ENCODE results near the gene WNT8A.

DNA sequence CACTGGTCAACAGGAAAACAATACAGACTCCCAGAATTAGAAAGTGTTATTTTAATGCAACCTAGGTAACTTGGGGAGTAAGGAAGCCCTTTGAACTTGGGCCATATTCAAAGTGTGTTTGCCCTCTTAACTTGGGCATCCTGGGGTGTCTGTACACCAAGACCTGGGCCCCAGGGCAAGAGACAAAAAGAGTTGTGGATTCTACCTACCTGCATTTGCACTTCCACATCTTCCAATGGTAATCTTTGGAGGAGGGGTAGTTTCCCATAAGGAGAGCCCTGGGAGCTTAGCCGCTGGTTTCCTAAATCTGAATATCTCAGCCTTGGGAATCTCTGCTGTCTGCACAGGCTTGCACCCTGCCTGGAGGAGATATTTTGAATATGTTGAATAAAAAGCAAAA, 8.5 kb downstream of the WNT8A start:
- no peak for TF ChIP-seq CTCF (IDR thresholded peaks at IDR 0.05)
- no peak for TF ChIP-seq REST (IDR thresholded peaks at IDR 0.05; ENCODE audit: insufficient read depth in 1 of 2, low read depth in 2 of 2, low read length in 1 of 2)
- TF ChIP-seq POLR2AphosphoS5 (IDR thresholded peaks at IDR 0.05; ENCODE audit: low read depth, low read length): no peak
